ENCODE data around the gene TET2. TPM values are rescaled to one million over a fixed set of nuclear protein-coding genes. Genes with fewer than 3 reads are reported as not detected.
"Not testable (repeated sequence)": the region's sequence is repeated elsewhere in the genome, so short reads cannot be mapped to it uniquely, and the experiment has no call there.

Gene TET2
- total RNA-seq, 2 donors from 2014 or later = 17.3 to 19.6 TPM

DNA sequence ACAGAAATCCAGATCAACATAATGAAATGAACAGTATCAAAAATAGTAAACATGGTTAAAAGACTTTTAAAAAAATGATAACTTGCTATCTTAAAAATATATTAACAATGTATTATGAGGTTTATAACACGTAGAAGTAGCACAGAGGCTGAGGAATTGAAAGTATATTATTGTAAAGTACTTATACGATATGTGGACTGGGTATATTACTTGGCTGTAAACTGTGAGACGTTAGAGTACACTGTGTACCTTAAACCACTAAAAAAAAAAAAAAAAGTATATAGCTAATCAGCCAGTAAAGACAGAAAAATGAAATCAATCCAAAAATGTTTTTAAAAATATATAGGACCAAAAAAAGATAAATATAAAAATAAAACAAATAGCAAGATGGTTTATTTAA lies 120.6 kb downstream of the TET2 start:
- intact Hi-C loops (cut with DNase I) = no loop called here
- DNase-seq (no peak), ATAC-seq (no peak)

DNA sequence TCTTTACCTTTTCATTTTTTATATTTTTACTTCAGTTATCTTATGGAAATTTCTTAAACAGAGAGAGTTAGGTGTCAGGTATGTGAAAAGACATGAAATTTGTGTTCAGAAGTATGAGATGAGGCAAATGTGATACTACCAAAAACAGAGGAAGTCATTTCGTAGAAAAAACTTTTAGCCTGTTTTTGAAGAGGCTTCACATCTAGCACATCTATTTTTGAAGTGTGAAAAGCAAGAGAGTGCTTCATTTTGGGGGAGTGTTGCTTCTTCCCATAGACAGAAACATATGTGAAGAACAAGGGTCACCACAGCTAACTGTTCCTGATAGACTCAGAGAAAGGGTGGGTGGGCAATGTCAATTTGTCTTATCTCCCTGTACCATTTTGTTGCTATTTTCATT lies 125.3 kb downstream of the TET2 start:
- no peak for DNase-seq
- no peak for ATAC-seq
- intact Hi-C loops (cut with DNase I) = loop anchor here in 1 of 2 donors (10.0 kb wide), 1 partner anchor 193 kb away; no protein-coding TSS in a partner anchor

DNA sequence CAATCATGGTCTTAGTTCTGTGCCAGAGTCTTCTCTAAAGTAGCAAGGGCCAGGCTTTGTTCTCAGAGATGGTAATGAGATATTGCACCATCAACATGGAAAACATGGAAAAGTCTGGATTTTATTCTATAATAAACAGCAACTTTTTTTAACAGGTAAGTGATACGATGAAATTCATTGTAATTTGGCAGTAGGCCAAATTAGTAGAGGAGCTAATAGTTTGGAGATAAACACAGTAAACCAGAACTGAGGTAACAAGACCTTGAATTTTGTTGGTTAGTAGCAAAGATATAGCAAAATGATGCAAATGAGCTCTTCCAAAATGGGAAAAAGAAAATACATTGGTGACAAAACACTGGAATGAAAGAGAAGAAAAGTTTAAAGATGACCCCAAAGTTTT lies 126.6 kb downstream of the TET2 start:
- no peak for ATAC-seq
- DNase-seq = no peak
- intact Hi-C loops (cut with DNase I) = loop anchor here in 1 of 2 donors (10.0 kb wide), 1 partner anchor 192 kb away; no protein-coding TSS in a partner anchor

DNA sequence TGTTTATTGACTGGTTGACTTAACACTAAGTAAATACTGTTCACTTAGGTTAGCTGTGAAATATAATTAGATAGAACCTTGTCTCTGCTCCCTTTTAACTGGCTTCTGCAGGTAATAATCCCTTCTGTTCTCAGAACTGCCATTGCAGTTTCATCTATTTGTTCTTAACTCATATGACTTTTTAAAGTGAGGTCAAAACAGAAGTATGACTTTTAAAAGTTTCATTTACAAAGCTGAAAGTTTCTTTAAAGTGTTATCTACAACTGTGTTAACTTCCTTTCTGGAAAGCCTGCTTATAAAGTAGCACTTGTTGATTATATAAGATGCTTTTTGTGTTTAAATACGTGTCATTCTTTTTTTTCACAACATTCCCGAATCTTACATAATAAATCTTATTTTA lies 127.4 kb downstream of the TET2 start:
- no peak for ATAC-seq
- intact Hi-C loops (cut with DNase I) = loop anchor here in 1 of 2 donors (10.0 kb wide), 1 partner anchor 191 kb away; no protein-coding TSS in a partner anchor

DNA sequence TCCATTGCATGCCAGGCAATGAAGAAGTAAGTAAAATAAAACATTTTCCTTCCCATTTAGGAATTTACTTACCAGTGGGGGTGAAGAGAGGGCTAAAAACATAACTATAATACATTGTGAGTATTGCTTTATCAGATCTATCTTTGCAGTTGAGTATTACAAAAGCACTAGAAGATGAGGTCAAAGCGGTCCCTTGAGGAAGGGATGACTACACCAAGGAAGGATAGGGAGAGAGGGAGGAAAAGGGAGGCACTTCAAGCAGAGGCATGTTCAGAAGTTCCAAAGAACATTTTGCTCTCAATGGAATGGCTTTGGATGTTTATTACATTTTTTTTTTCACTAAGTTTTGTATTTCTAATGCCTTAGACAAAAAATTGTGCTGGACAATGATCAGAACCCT lies 127.8 kb downstream of the TET2 start:
- intact Hi-C loops (cut with DNase I) = loop anchor here in 1 of 2 donors (10.0 kb wide), 1 partner anchor 190 kb away; no protein-coding TSS in a partner anchor
- ATAC-seq (no peak), DNase-seq (no peak)

More for the DNA sequence above, 127.4 kb downstream of the TET2 start:
- DNase-seq = no peak

DNA sequence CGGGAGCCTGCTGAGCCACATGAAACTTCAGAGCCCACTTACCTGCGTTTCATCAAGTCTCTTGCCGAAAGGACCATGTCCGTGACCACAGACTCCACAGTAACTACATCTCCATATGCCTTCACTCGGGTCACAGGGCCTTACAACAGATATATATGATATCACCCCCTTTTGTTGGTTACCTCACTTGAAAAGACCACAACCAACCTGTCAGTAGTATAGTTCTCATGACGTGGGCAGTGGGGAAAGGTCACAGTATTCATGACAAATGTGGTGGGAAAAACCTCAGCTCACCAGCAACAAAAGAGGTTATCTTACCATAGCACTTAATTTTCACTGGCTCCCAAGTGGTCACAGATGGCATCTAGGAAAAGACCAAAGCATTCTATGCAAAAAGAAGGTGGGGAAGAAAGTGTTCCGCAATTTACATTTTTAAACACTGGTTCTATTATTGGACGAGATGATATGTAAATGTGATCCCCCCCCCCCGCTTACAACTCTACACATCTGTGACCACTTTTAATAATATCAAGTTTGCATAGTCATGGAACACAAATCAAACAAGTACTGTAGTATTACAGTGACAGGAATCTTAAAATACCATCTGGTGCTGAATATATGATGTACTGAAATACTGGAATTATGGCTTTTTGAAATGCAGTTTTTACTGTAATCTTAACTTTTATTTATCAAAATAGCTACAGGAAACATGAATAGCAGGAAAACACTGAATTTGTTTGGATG lies 129.9 kb downstream of the TET2 start:
- no peak for ATAC-seq
- intact Hi-C loops (cut with DNase I) = loop anchor here in 1 of 2 donors (10.0 kb wide), 1 partner anchor 188 kb away; no protein-coding TSS in a partner anchor
- DNase-seq = no peak

DNA sequence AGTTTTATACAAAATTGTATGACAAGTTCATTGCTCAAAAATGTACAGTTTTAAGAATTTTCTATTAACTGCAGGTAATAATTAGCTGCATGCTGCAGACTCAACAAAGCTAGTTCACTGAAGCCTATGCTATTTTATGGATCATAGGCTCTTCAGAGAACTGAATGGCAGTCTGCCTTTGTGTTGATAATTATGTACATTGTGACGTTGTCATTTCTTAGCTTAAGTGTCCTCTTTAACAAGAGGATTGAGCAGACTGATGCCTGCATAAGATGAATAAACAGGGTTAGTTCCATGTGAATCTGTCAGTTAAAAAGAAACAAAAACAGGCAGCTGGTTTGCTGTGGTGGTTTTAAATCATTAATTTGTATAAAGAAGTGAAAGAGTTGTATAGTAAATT lies 131.0 kb downstream of the TET2 start:
- ATAC-seq (no peak), DNase-seq (no peak)
- intact Hi-C loops (cut with DNase I) = loop anchor here in 1 of 2 donors (10.0 kb wide), 1 partner anchor 187 kb away; no protein-coding TSS in a partner anchor

DNA sequence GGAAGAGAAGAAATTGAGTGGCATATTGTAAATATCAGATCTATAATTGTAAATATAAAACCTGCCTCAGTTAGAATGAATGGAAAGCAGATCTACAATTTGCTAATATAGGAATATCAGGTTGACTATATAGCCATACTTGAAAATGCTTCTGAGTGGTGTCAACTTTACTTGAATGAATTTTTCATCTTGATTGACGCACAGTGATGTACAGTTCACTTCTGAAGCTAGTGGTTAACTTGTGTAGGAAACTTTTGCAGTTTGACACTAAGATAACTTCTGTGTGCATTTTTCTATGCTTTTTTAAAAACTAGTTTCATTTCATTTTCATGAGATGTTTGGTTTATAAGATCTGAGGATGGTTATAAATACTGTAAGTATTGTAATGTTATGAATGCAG lies 132.6 kb downstream of the TET2 start:
- no peak for DNase-seq
- intact Hi-C loops (cut with DNase I) = loop anchor here in 1 of 2 donors (10.0 kb wide), 1 partner anchor 185 kb away; no protein-coding TSS in a partner anchor
- ATAC-seq = no peak

DNA sequence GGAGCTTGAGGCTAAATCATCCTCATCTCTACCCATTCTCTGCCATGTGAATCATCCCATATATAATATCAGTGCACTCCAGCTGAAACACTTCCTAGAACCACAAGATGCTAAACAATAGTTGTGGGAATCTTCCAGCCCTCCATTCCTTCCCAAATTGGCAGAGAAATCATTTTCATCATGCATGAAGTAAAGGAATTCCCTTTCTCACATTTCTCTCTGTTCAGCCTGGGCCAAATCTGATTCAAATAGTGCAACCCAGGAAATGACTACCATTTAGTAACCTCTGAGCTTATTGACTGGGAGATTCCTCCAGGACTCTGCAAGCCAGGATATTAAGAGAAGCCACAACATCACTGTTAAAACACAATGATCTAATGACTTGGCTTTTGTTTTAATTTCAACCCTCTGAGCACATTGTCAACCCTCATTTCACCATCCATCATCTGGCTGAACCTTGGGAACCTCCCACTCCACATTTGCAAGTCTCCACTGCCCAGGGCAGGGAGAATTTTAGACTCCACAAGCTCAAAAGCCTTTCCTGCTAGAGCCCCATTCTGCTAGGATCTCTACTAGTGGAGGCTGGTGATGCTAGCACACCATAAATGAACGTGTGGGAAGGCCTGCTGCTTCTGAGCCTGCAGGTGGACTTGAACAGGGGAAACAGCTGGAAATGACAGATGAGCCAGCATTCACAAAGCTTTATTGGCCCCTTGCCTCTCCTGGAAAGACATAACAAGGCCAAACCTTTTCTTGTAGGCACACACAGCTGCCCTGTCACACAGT lies 133.9 kb downstream of the TET2 start:
- intact Hi-C loops (cut with DNase I) = no loop called here
- ATAC-seq = peak; percentile 34 to 74
- DNase-seq = no peak

DNA sequence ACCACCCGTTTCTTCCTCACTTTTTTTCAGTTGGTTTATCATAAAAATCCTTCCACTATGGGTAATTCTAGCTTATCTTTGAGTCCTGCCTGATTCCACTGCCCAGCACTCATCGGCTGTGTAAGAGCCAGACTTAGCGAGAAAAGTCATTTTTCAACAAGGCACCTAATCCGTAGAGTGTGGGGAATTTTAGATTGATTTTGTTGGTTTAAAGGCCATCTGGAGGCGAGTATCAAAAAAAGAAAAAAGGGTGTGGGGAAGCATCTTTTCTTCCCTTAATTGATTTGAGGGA lies 134.4 kb downstream of the TET2 start:
- ATAC-seq (no peak), DNase-seq (no peak)
- intact Hi-C loops (cut with DNase I) = no loop called here

DNA sequence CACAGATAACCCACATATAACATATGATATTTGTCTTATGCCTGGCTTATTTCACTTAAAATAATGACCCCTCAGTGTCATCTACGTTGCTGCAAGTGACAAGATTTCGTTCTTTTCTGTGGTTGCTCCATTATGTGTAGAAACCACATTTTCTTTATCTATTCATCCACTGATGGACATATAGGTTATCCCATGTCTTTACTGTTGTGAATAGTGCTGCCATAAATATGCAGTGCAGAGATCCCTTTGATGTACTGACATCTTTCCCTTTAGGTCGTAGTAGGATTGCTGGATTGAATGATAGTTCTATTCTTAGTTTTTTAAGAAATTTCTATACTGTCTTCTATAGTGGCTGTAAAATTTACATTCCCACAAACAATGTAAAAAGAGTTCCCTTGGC lies 135.8 kb downstream of the TET2 start:
- ATAC-seq = no peak
- DNase-seq = no peak
- intact Hi-C loops (cut with DNase I) = no loop called here

DNA sequence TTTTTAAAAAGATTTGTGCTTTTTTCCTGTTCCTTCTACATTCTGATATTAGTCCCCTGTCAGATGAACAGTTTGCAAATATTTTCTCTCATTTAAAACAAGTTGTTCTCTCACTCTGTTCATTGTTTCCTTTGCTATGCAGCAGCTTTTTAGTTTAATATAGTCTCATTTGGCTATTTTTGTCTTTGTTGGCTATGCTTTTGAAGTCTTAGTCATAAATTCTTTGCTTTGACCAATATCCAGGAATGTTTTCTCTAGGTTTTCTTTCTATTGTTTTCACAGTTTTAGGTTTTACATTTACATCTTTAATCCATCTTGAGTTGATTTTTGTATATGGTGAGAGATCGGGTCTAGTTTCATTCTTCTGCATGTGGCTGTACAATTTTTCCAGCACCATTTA lies 136.8 kb downstream of the TET2 start:
- DNase-seq (no peak), ATAC-seq (no peak)

DNA sequence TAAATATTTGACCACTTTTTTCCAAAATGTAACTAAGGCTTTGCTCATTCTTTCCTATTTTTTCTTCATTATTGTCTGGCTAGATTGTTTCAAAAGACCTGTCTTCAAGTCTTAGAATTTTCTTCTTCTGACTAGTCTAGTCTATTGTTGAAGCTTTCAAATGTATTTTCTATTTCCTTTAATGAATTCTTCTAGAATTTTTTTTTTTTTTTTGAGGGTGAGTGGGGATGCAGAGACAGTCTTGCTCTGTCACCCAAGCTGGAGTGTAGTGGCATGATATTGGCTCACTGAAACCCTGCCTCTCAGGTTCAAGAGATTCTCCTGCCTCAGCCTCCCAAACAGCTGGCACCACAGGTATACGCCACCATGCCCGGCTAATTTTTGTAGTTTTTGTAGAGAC lies 141.4 kb downstream of the TET2 start:
- intact Hi-C loops (cut with DNase I) = no loop called here
- ATAC-seq = no peak
- no peak for DNase-seq

More for the DNA sequence above, 136.8 kb downstream of the TET2 start:
- intact Hi-C loops (cut with DNase I) = no loop called here

DNA sequence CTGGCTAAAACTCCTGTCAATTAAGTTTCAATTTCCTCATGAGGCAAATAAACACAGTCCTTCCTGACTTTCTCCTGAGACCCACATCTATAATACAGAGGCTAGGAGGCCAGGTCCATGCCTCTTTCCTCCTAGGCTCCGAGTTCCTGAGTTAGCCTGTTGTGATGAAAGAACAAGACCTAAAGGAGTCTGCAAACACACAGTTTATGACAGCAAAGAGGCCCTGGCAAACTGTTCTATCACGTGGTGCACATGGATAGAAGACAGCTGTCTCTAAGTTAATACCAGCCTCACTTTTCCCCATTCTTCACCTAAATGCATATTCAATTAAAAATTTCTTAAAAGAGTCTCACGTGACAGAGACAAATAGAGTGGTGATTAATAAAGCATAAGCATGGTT lies 145.2 kb downstream of the TET2 start:
- no peak for ATAC-seq
- intact Hi-C loops (cut with DNase I) = no loop called here
- DNase-seq = no peak

DNA sequence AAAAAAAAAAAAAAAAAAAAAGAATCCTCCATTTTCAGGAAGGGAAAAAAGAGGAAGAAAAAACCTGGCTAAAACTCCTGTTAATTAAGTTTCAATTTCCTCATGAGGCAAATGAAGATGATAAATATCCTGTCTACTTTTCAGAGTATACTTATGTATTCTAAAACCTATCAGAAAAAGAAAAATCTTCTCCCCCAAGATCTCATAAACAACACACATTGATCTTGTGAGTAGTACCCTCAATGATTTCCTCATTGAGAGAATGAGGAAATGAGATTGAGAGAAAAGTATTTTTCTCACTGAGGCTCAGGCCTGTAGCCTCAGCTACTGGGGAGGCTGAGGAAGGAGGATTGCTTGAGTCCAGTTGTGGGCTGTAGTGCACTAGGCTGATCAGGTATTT lies 146.7 kb downstream of the TET2 start:
- intact Hi-C loops (cut with DNase I) = no loop called here
- ATAC-seq (no peak), DNase-seq (no peak)

DNA sequence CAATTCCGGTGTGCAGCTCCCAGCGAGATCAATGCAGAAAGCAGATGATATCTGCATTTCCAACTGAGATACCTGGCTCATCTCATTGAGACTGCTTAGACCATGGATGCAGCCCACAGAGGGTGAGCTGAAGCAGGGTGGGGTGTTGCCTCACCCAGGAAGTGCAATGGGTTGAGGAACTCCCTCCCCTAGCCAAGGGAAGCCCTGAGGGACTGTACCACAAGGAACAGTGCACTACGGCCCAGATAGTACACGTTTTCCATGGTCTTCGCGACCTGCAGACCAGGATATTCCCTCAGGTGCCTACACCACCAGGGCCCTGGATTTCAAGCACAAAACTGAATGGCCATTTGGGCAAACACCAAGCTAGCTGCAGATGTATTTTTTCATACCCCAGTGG lies 150.0 kb downstream of the TET2 start:
- DNase-seq = no peak
- intact Hi-C loops (cut with DNase I) = no loop called here
- no peak for ATAC-seq

DNA sequence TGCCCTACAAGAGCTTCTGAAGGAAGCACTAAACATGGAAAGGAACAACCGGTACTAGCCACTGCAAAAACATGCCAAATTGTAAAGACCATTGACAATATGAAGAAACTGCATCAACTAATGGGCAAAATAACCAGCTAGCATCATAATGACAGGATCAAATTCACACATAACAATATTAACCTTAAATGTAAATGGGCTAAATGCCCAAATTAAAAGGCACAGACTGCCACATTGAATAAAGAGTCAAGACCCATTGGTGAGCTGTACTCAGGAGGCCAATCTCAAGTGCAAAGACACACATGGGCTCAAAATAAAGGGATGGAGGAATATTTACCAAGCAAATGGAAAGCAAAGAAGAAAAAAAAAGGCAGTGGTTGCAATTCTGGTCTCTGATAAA lies 152.4 kb downstream of the TET2 start:
- intact Hi-C loops (cut with DNase I); DNase-seq; ATAC-seq: not testable (repeated sequence)

DNA sequence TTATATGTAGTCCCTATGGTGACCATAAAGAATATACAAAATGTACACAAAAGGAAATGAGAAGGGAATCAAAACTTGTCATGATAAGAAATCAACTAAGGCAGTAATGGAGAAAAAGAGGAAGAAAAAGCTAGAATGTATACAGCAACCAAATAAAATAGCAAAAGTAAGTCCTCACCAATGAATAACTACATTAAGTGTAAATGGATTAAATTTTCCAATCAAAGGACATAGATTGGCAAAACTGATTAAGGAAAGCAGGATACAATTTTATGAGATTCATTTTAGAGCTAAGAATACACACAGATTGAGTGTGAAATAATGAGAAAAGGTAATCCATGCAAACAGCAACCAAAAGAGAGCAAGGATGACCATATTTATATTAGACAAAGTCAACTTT lies 157.4 kb downstream of the TET2 start:
- ATAC-seq (no peak), DNase-seq (no peak)
- intact Hi-C loops (cut with DNase I) = no loop called here

DNA sequence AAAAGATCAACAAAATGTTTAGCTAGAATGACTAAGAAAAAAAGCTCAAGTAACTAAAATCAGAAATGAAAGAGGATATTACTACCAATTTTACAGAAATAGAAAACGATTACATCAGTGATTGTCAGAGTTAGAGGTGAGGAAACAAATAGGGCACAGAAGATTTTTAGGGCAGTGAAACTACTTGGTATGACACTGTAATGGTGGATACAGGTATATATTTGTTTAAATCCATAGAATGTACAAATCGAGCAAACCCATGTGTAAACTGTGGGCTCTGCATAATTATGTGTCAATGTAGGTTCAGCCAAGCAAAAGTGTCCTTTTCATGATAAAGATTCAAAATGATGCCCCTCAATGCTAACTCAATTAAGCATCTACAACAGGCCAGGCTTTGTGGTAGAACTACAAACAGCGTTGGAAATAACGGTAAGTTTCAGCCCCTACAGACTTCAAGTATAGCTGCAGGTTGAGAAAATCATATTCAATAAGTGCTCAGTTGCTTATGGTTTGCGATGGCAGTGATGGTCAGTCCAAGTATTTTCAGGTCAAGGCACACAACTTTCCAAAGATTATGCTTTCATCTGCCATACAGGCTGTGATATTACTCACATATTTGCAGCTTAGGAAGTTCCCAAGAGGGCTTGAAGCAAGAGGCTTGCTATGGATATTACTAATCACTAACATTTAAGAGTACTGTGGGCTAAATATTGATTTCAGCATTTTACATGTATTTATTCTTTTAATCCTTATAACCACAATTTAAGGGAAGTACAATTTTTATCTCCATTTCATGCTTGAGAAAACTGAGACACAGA lies 158.6 kb downstream of the TET2 start:
- intact Hi-C loops (cut with DNase I) = no loop called here
- DNase-seq (no peak), ATAC-seq (no peak)
